ENCODE measurements around the gene NR5A1. TPM values are rescaled to one million over a fixed set of nuclear protein-coding genes. Genes with fewer than 3 reads are reported as not detected.

NR5A1 gene
- total RNA-seq, 2 donors from 2014 or later: not detected

DNA sequence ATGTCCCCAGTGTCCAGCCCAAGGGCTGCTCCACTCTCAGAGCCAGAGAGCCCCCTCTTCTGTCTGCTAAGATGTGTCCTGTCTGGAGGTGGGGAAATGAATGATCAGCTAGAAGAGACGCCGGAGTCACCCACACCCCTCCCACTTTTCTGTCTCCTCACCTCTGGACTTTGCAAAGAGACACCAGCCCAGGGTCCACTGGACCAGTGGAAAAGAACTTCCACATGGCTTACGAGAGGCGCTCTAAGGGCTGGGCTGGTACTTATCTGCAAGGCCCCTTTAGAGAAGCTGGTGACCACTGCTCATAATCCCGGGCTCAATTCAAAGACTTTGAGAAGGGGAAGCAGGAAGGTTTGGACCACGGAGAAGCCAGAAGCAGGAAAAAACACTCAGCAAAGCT is 9.2 kb downstream of the NR5A1 start:
- no peak overlapping the region for H3K27ac ChIP-seq
- H3K9me3 ChIP-seq: no peaks in the 10 kb centered on the region
- H3K4me3 ChIP-seq: no peak overlapping the region
- no peaks in the 10 kb centered on the region for H3K36me3 ChIP-seq
- no peak for DNase-seq (ENCODE audit: low spot score)
- TF ChIP-seq, protein P1, sequence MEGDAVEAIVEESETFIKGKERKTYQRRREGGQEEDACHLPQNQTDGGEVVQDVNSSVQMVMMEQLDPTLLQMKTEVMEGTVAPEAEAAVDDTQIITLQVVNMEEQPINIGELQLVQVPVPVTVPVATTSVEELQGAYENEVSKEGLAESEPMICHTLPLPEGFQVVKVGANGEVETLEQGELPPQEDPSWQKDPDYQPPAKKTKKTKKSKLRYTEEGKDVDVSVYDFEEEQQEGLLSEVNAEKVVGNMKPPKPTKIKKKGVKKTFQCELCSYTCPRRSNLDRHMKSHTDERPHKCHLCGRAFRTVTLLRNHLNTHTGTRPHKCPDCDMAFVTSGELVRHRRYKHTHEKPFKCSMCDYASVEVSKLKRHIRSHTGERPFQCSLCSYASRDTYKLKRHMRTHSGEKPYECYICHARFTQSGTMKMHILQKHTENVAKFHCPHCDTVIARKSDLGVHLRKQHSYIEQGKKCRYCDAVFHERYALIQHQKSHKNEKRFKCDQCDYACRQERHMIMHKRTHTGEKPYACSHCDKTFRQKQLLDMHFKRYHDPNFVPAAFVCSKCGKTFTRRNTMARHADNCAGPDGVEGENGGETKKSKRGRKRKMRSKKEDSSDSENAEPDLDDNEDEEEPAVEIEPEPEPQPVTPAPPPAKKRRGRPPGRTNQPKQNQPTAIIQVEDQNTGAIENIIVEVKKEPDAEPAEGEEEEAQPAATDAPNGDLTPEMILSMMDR (IDR thresholded peaks at IDR 0.05): no peak
- H3K4me1 ChIP-seq: peaks cover 0 to 11% of the 10 kb centered on the region in 2 donors
- H3K27me3 ChIP-seq: peaks cover 5 to 8% of the 10 kb centered on the region in 2 donors

DNA sequence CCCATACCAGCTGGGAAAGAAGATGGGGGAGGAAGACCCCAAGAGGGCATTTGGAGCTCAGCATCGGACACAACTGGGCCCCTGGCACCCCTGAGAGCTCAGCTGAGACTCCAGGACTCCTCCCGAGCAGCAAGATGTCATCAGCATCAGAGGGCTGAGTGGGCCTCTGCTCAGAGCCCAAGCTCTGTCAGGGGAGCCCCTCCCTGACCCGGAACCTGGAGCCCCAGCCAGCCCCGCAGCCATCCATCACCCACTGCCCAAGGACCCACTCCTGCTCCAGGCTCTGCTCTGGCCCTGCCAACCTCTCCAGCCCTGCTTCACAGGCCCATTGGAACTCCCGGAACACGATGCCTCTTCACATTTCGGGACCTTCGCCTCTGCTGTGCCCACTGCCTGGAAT is 9.8 kb downstream of the NR5A1 start:
- no peaks in the 10 kb centered on the region for H3K36me3 ChIP-seq
- no peak for DNase-seq (ENCODE audit: low spot score)
- TF ChIP-seq, protein P1 (IDR thresholded peaks at IDR 0.05): no peak
- peaks cover 1 to 2% of the 10 kb centered on the region in 2 donors for H3K27me3 ChIP-seq
- H3K27ac ChIP-seq: no peak overlapping the region
- no peaks in the 10 kb centered on the region for H3K9me3 ChIP-seq
- no peak overlapping the region for H3K4me3 ChIP-seq
- peaks cover 0 to 7% of the 10 kb centered on the region in 2 donors for H3K4me1 ChIP-seq

DNA sequence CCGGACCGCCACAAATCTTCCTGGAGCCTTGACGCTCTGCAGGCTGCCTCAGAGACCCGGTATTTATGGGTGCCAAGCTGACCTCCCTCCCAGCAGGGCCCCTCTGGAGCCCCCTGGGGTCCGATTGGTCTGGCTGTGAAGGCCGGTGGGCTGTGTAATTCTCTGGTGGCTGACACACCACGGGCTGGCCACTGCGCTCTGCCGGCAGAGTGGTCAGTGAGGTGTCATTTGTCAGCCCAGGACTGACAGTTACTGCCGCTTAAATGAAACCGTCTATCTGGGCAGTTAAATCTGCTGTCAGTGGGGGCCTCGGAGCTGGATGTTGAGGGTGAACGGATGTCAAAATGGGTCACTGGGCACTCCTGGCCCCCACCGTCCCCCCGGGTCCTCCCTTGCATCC is 10.7 kb downstream of the NR5A1 start:
- Histone ChIP-seq H3K4me3 (no peak overlapping the region), H3K36me3 (no peaks in the 10 kb centered on the region), H3K27me3 (no peaks in the 10 kb centered on the region), H3K27ac (no peak overlapping the region), H3K9me3 (no peaks in the 10 kb centered on the region), H3K4me1 (peaks cover 0 to 7% of the 10 kb centered on the region in 2 donors)
- DNase-seq (ENCODE audit: low spot score): no peak
- TF ChIP-seq, protein P1 (IDR thresholded peaks at IDR 0.05): no peak

DNA sequence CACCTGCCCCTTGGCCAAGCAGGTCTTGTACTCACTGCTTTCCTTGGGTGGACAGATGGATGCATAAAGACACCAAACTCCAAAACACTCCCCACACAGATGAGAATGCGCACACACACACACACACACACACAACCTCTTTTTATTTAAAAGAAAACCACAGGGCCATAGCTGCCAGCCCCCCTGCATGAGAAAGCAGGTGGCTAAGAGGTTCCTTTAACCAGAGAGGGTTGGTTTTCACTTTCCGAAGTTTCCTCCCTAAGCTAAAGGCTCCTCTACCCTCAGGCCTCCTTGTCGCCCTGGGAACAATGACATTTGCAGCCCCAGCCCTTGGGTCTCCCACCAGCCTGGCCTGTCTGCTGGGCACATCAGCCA is 11.1 kb downstream of the NR5A1 start:
- Histone ChIP-seq H3K9me3 (no peaks in the 10 kb centered on the region), H3K27me3 (no peaks in the 10 kb centered on the region), H3K27ac (no peak overlapping the region), H3K4me3 (no peak overlapping the region), H3K36me3 (no peaks in the 10 kb centered on the region), H3K4me1 (peaks cover 0 to 7% of the 10 kb centered on the region in 2 donors)
- no peak for DNase-seq (ENCODE audit: low spot score)
- TF ChIP-seq, protein P1 (IDR thresholded peaks at IDR 0.05): no peak

DNA sequence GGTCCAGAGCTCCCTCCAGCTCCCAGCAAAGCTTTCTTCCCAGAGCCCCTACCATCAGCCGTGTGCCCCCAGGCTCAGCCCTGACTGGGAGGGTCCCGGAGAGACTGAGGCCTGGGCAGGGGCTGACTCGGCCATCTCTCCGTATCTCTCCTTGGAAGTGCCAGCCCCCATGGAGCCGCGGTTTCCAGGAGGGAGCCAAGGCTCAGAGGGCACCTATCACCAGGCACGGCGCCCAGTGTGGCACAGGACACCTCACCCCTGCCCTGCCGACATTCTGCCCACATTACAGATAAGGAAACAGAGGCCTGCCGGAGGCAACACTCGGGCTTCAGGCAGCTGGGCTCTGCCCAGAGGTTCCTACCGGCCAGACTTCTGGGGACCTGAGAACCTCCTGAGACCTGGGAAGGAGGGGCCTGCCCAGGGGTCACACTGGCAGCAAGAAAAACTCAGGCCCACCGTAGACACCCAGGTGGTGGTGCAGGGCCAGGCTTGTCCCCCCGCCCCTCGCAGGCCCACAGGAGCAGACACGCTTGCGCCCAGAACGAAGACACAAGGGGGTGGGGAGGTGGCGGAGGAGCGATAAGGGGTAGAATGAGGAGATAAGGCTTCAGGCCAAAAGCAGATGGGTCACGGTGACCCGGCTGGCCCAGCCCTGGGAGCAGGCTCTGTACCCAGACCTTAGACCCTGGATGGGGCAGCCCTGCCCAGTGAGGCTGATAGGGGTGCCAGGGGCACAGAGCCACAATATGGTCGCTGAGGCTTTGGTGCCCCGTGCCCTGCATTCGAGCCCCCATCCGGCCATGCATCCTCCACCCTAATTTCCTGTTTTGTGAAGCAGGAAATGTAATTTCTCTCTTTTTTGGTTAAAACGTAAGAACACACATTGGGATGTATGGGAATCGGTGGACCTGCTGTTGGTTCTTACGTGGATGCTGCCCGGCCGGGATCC is 11.8 kb downstream of the NR5A1 start:
- DNase-seq (ENCODE audit: low spot score): no peak
- TF ChIP-seq, protein P1 (IDR thresholded peaks at IDR 0.05): no peak
- Histone ChIP-seq H3K4me1 (peaks cover 0 to 7% of the 10 kb centered on the region in 2 donors), H3K27me3 (no peaks in the 10 kb centered on the region), H3K9me3 (no peaks in the 10 kb centered on the region), H3K4me3 (no peak overlapping the region), H3K36me3 (no peaks in the 10 kb centered on the region), H3K27ac (no peak overlapping the region)
